ENCODE data around the gene GTF2B.
A peak's percentile ranks its signal among the peaks of the same experiment; 100 is the strongest.
"Not testable (repeated sequence)": the region's sequence is repeated elsewhere in the genome, so short reads cannot be mapped to it uniquely, and the experiment has no call there.

GTF2B gene

DNA sequence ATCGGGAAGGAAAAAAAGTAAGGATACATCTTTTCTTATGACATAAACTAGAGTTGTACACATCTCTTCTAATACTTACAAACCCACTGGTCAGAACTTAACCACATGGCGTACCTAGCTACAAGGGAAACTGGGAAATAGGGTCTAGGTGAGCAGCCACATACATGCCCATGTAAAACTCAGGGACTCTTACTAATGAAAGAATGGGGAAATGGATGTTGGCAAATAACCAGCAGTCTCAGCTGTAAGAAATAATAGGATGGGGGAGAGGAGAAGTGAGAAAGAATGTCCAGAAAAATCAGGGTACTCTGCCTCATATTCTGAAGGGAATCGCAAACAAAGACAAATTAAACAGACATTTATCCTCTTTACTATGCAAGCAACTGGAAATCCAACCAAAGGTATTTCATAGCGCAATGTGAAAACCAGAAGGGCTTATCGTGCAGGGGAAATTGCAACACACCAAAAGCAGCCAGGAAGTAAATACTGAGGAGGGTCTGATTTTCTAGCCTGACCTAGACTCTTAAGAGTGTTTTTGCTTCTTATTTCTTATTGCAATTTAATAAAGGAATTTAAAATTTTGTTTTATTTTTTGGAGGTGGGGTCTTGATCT, 17.5 kb downstream of the GTF2B start:
- no peak for TF ChIP-seq CTCF (IDR thresholded peaks at IDR 0.05; ENCODE audit: extremely low read depth, missing control alignments)
- no peak for DNase-seq (ENCODE audit: low spot score)

DNA sequence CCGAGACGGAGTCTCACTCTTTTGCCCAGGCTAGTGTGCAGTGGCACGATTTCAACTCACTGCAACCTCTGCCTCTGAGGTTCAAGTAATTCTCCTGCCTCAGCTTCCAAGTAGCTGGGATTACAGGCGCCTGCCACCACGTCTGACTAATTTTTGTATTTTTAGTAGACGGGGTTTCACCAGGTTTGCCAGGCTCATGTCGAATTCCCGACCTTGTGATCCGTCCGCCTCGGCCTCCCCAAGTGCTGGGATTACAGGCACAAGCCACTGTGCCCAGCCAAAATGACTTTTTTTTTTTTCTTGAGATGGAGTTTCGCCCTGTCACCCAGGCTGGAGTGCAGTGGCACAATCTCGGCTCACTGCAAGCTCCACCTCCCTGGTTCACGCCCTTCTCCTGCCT, 21.7 kb downstream of the GTF2B start:
- DNase-seq (ENCODE audit: low spot score), result not testable (repeated sequence)

DNA sequence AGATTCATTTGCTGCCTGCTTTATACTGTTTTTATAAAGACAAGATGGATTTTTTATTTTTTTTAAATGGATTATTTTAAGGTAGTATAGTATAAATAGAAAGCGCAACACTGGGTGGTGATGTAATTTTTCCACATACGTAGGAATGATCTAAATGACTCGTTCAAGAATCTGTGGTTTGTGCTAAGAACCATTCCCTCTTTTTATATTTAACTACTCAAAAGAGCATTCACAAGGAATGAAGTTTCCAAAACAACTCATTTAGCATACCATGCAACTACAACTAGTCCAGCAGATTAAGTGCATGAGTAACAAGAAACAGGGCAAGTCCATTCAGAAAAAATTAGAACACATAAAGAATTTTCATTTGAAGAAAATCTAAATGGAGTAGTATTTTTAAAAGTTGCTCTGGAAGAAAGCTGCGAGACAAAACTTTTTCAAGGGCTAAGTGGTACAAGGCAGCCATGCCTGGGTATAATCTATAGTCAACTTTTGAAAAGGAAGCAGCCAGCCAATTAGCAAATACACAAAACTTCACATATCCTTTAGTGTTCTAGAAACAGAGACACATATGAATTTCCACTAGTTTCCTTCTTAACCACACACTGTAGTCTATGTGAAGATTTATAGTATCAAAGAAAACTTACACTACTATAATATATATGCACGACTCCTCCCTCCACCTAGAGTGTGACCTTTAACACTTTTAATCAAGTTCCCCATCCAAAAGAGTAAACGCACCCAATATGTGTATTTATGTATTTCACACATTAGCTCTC, 23.4 kb downstream of the GTF2B start:
- DNase-seq (ENCODE audit: low spot score), result peak; percentile 6

GRCh38 chr1:88851303-88852063, 39.9 kb downstream of the GTF2B start:
- DNase-seq (ENCODE audit: low spot score), result no peak
- TF ChIP-seq CTCF (IDR thresholded peaks at IDR 0.05; ENCODE audit: extremely low read depth, missing control alignments), result no peak

More for the DNA sequence above, 23.4 kb downstream of the GTF2B start:
- TF ChIP-seq CTCF (IDR thresholded peaks at IDR 0.05; ENCODE audit: extremely low read depth, missing control alignments), result no peak

GRCh38 chr1:88847643-88848042, 43.7 kb downstream of the GTF2B start:
- no peak for DNase-seq (ENCODE audit: low spot score)
- no peak for TF ChIP-seq CTCF (IDR thresholded peaks at IDR 0.05; ENCODE audit: extremely low read depth, missing control alignments)

DNA sequence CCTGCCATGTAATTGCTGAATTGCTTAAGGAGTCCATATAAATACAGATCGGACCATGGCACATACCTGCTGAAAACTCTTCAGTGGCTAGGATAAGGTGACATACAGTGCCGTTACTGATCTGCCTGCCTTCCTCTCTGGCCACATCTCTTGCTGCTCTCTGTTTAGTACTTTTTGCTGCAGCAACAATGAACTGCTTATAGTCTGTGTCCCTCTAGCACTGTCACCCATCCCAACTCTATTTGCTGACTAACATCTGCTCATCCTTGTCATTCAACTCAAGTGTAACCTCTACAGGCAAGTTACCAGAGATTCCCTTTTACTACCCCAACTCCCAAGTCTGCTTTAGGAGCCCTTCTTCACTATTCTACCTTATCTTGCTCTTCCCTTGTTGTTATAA, 65.6 kb downstream of the GTF2B start:
- TF ChIP-seq CTCF (IDR thresholded peaks at IDR 0.05; ENCODE audit: extremely low read depth, missing control alignments), result no peak
- DNase-seq (ENCODE audit: low spot score), result no peak

- not testable (repeated sequence) for DNase-seq (ENCODE audit: low spot score)
Measured at GRCh38 chr1:88819642-88820041, 71.7 kb downstream of the GTF2B start.

DNA sequence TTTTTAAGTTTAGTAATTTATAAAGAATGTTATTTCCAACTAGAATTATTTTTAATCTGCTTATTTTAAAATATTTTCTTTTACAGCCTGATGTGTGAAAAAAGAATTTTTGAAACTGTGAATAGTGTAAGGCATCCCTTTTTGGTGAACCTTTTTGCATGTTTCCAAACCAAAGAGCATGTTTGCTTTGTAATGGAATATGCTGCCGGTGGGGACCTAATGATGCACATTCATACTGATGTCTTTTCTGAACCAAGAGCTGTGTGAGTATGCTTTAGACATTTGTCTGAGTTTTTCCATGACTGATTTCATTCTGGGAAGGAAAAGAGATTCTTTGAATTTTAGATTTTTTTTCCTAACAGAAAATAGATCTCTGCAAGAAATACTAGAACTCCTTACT, 77.9 kb downstream of the GTF2B start:
- TF ChIP-seq CTCF (IDR thresholded peaks at IDR 0.05; ENCODE audit: extremely low read depth, missing control alignments), result no peak
- DNase-seq (ENCODE audit: low spot score), result no peak
